Naive thymus-derived CD4-positive, alpha-beta T cell (primary cell): ENCODE data around the gene GSK3B. TPM values are rescaled to one million over a fixed set of nuclear protein-coding genes. Genes with fewer than 3 reads are reported as not detected.

Source experiments
- ATAC-seq: fragments of 150-1000 bp; cut with Tn5 transposase; 2 replicates; pipeline ENCODE4 v1.10.0; 2021; ENCODE audit warnings: mild to moderate bottlenecking, moderate library complexity
- CTCF ChIA-PET: fragments of 350-600 bp; sonication (Branson Sonifier 250); formaldehyde crosslinking; loops from one replicate; lab custom pipeline; 2021; ENCODE audit warnings: antibody characterized with exemption; lab: Charles Lee
- POLR2A ChIA-PET: fragments of 350-600 bp; sonication (Branson Sonifier 250); formaldehyde crosslinking; loops from one replicate; lab custom pipeline; 2021; ENCODE audit warnings: antibody characterized with exemption, inconsistent platforms; lab: Charles Lee
- DNase-seq, 9 donors: peaks; one replicate each; pipeline versions ENCODE4 v3.0.0 to v3.0.0-alpha.2; 2020 to 2022; ENCODE audit warnings: mixed read lengths in 1 of 9
- H3K27ac ChIP-seq: one replicate; pipeline ENCODE4 v1.7.0; 2013; ENCODE audit warnings: mild to moderate bottlenecking, low read depth, low read length, moderate library complexity
- H3K27me3 ChIP-seq, 2 donors: one replicate each; pipeline ENCODE4 v1.7.0; 2013; ENCODE audit warnings: low read length in 2 of 2, mild to moderate bottlenecking in 2 of 2, moderate library complexity in 2 of 2; ENCODE audit not compliant: control insufficient read depth in 2 of 2, insufficient read depth in 2 of 2
- H3K36me3 ChIP-seq, 3 experiments: 1 replicate in 2 of 3; 2 replicates in 1 of 3; pipeline ENCODE4 v1.7.0; 2013; ENCODE audit warnings: low read length in 3 of 3, mild to moderate bottlenecking in 3 of 3, moderate library complexity in 1 of 3; ENCODE audit not compliant: insufficient read depth in 3 of 3, control insufficient read depth in 2 of 3
- H3K4me1 ChIP-seq, 2 donors: one replicate each; pipeline ENCODE4 v1.7.0; 2013; ENCODE audit warnings: low read length in 2 of 2, mild to moderate bottlenecking in 2 of 2, moderate library complexity in 1 of 2; ENCODE audit not compliant: control insufficient read depth in 2 of 2, insufficient read depth in 2 of 2
- H3K4me3 ChIP-seq: 2 replicates; pipeline ENCODE4 v1.7.0; 2013; ENCODE audit warnings: mild to moderate bottlenecking, low read length
- H3K9me3 ChIP-seq, 3 experiments: 1 replicate in 2 of 3; 2 replicates in 1 of 3; pipeline ENCODE4 v1.7.0; 2013; ENCODE audit warnings: low read length in 3 of 3; ENCODE audit not compliant: control insufficient read depth in 2 of 3
- H3K27ac Mint-ChIP-seq, 9 donors: one replicate each; pipeline ENCODE4 v1.8.0; 2020 to 2022; ENCODE audit warnings: mixed read lengths in 9 of 9, mild to moderate bottlenecking in 8 of 9, moderate library complexity in 5 of 9, inconsistent platforms in 2 of 9
- H3K27me3 Mint-ChIP-seq, 5 donors: one replicate each; pipeline ENCODE4 v1.8.0; 2021 to 2022; ENCODE audit warnings: mixed read lengths in 5 of 5, mild to moderate bottlenecking in 1 of 5
- H3K36me3 Mint-ChIP-seq, 5 donors: one replicate each; pipeline ENCODE4 v1.8.0; 2020 to 2022; ENCODE audit warnings: mixed read lengths in 5 of 5, mild to moderate bottlenecking in 3 of 5, inconsistent platforms in 1 of 5
- H3K4me1 Mint-ChIP-seq, 7 donors: one replicate each; pipeline ENCODE4 v1.8.0; 2020 to 2022; ENCODE audit warnings: mixed read lengths in 7 of 7, mild to moderate bottlenecking in 3 of 7, inconsistent platforms in 1 of 7
- H3K4me3 Mint-ChIP-seq, 10 donors: one replicate each; pipeline ENCODE4 v1.8.0; 2020 to 2022; ENCODE audit warnings: mild to moderate bottlenecking in 10 of 10, mixed read lengths in 10 of 10, moderate library complexity in 6 of 10, inconsistent platforms in 2 of 10
- H3K9me3 Mint-ChIP-seq, 11 donors: one replicate each; pipeline ENCODE4 v1.8.0; 2020 to 2022; ENCODE audit warnings: mixed read lengths in 11 of 11, mild to moderate bottlenecking in 4 of 11, inconsistent platforms in 1 of 11, moderate library complexity in 1 of 11
- intact Hi-C, 2 donors: fragments of 100-400 bp; cut with micrococcal nuclease; formaldehyde crosslinking; loops; one replicate each; pipeline ENCODE4 v1.15.1; 2023
- polyA plus RNA-seq, 2 donors: library from polyadenylated mRNA; unstranded; fragments of 300-500 nt; fragmentation: Illumina TruSeq; gene quantifications; one replicate each; pipeline ENCODE4 v1.2.3, GENCODE V29; 2021
- total RNA-seq, 6 experiments: library from RNA in 5 of 6; stranded (reverse) in 5 of 6; gene quantifications; 1 replicate in 5 of 6; 2 replicates in 1 of 6; pipeline ENCODE4 v1.2.3 and lab custom pipeline; 2021 to 2026

GSK3B gene
- total and polyA plus RNA-seq, 7 experiments from 2014 or later = 13.4 to 42.9 (median 36.0) TPM

DNA sequence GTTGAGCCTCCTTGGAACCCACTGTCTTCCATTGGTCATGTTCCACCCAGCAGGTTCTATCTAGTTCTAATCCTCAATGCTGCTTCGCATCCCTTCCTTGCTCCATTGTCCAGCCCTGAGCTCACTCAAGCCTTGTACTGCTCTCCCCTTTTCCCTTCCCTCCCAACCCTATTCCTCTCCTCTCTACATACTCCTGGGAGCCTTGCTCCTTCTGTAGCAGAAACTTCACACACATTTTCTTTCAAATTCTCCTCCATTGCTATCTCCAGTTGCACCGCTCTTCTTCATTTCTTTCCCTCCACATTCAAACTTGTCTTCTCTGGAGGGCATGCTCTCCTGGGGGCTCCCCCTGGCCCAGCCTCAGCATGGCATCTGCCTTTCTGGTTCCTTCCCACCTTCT, 297.9 kb downstream of the GSK3B start:
- no peak for DNase-seq
- H3K27ac ChIP-seq = no peak overlapping the region
- H3K9me3 Mint-ChIP-seq = peaks cover 0 to 1% (median 0%) of the 10 kb centered on the region in 11 donors
- no peak overlapping the region for H3K4me3 Mint-ChIP-seq
- intact Hi-C loops = no loop called here
- H3K9me3 ChIP-seq = no peaks in the 10 kb centered on the region
- ATAC-seq = no peak
- no peaks in the 10 kb centered on the region for H3K36me3 ChIP-seq
- peaks cover 5 to 28% (median 13%) of the 10 kb centered on the region in 5 donors for H3K27me3 Mint-ChIP-seq
- no peaks in the 10 kb centered on the region for H3K4me1 ChIP-seq
- ChIA-PET POLR2A (no interaction called here), CTCF (no interaction called here)
- H3K4me1 Mint-ChIP-seq = peaks cover 0 to 1% (median 0%) of the 10 kb centered on the region in 7 donors
- H3K36me3 Mint-ChIP-seq = no peaks in the 10 kb centered on the region
- H3K27ac Mint-ChIP-seq = no peak overlapping the region
- no peak overlapping the region for H3K4me3 ChIP-seq
- no peaks in the 10 kb centered on the region for H3K27me3 ChIP-seq

DNA sequence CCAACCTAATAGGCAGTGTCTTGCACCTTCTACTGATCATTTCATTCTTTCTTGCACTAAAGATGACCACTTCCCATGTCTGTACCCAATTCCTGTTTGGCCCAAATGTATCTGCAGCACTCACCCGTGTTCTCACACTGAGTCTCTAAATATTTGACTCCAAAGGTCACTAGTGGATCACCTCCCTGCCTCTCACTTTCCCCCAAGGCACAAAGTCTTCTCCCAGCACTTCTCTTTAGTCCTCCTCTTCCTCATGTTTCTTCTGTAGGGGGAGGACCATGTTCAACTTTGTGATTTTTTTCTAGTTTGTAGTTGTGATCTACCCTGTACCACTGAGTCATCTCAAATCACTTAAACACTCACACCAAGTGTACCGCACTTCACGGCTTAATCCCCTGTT, 298.4 kb downstream of the GSK3B start:
- Mint-ChIP-seq H3K9me3 (peaks cover 0 to 1% (median 0%) of the 10 kb centered on the region in 11 donors), H3K36me3 (no peaks in the 10 kb centered on the region), H3K4me1 (peaks cover 0 to 1% (median 0%) of the 10 kb centered on the region in 7 donors), H3K27me3 (peaks cover 5 to 26% (median 13%) of the 10 kb centered on the region in 5 donors), H3K27ac (peak overlapping the region in 1 of 9 donors; percentile 18), H3K4me3 (no peak overlapping the region)
- Histone ChIP-seq H3K4me3 (no peak overlapping the region), H3K36me3 (no peaks in the 10 kb centered on the region), H3K9me3 (no peaks in the 10 kb centered on the region), H3K4me1 (no peaks in the 10 kb centered on the region), H3K27ac (no peak overlapping the region), H3K27me3 (no peaks in the 10 kb centered on the region)
- no peak for ATAC-seq
- intact Hi-C loops = no loop called here
- no peak for DNase-seq
- CTCF ChIA-PET = no interaction called here
- POLR2A ChIA-PET = no interaction called here

DNA sequence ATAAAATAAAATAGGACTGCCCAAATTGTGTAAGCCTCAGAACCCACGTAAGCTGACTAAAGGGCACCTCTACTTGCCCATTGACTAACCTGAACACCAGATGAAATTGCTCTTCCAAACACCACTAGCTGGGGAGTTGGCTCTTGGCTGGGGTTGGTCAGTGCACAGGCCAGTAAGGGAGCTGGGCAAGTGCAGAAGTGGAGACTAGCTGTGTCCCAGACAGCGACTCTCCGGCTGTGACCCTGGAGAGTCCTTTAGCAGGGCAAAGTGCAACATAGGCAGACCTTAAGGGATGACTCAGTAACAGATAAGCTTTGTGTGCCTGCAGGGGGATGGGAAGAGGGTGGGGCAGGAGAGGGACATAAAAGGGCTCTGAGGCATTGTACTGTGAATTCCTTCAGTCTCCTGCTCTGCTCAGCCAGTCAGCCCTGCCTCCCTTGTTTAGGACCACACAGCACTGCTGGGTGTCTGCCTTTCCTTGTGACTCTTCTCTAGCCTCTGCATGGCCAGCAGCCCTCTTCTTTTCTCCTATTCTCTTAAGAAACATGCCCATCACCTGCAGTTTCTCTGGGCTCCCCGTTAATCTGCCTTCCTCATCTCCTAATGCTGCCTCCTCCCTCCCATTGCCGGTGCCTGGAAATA, 299.2 kb downstream of the GSK3B start:
- Mint-ChIP-seq H3K36me3 (no peaks in the 10 kb centered on the region), H3K27me3 (peaks cover 3 to 21% (median 13%) of the 10 kb centered on the region in 5 donors), H3K9me3 (peaks cover 0 to 1% (median 0%) of the 10 kb centered on the region in 11 donors), H3K4me1 (peaks cover 0 to 1% (median 0%) of the 10 kb centered on the region in 7 donors), H3K4me3 (no peak overlapping the region), H3K27ac (no peak overlapping the region)
- ATAC-seq (no peak), DNase-seq (no peak)
- Histone ChIP-seq H3K27me3 (no peaks in the 10 kb centered on the region), H3K36me3 (no peaks in the 10 kb centered on the region), H3K4me3 (no peak overlapping the region), H3K4me1 (no peaks in the 10 kb centered on the region), H3K27ac (no peak overlapping the region), H3K9me3 (no peaks in the 10 kb centered on the region)
- intact Hi-C loops = no loop called here
- ChIA-PET POLR2A (no interaction called here), CTCF (no interaction called here)

DNA sequence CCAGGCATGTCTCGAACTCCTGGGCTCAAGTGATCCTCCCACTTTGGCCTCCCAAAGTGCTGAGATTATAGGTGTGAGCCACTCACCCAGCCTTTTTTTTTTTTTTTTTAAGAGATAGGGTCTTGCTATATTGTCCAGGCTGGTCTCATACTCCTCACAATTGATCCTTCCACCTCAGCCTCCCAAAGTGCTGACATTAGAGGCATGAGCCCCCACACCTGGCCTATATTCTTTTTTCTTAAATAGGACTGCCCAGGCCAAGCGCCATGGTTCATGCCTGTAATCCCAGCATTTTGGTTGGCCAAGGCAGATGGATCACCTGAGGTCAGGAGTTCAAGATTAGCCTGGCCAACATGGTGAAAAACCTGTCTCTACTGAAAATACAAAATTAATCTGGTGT, 299.8 kb downstream of the GSK3B start:
- H3K9me3 ChIP-seq = no peaks in the 10 kb centered on the region
- no peaks in the 10 kb centered on the region for H3K36me3 ChIP-seq
- H3K27me3 ChIP-seq = no peaks in the 10 kb centered on the region
- CTCF ChIA-PET = no interaction called here
- DNase-seq (no peak), ATAC-seq (no peak)
- peaks cover 0 to 19% (median 12%) of the 10 kb centered on the region in 5 donors for H3K27me3 Mint-ChIP-seq
- peaks cover 0 to 1% (median 0%) of the 10 kb centered on the region in 7 donors for H3K4me1 Mint-ChIP-seq
- no peak overlapping the region for H3K4me3 Mint-ChIP-seq
- peaks cover 0 to 1% (median 0%) of the 10 kb centered on the region in 11 donors for H3K9me3 Mint-ChIP-seq
- H3K27ac ChIP-seq = no peak overlapping the region
- H3K4me3 ChIP-seq = no peak overlapping the region
- H3K4me1 ChIP-seq = no peaks in the 10 kb centered on the region
- intact Hi-C loops = no loop called here
- H3K36me3 Mint-ChIP-seq = no peaks in the 10 kb centered on the region
- POLR2A ChIA-PET = no interaction called here
- no peak overlapping the region for H3K27ac Mint-ChIP-seq

DNA sequence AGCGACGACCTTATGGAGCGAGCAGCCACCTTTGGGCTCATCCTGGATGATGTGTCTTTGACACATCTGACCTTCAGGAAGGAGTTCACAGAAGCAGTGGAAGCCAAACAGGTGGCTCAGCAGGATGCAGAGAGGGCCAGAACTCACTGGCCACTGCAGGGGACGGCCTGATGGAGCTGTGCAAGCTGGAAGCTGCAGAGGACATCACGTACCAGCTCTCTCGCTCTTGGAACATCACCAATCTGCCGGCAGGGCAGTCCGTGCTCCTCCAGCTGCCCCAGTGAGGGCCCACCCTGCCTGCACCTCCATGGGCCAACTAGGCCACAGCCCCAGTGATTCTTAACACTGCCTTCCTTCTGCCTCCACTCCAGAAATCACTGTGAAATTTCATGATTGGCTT, 302.0 kb downstream of the GSK3B start:
- ChIA-PET CTCF (no interaction called here), POLR2A (no interaction called here)
- Histone ChIP-seq H3K27me3 (no peaks in the 10 kb centered on the region), H3K36me3 (no peaks in the 10 kb centered on the region), H3K27ac (no peak overlapping the region), H3K4me1 (no peaks in the 10 kb centered on the region), H3K4me3 (no peak overlapping the region), H3K9me3 (no peaks in the 10 kb centered on the region)
- no peaks in the 10 kb centered on the region for H3K36me3 Mint-ChIP-seq
- no peak for ATAC-seq
- H3K4me3 Mint-ChIP-seq = no peak overlapping the region
- peaks cover 0 to 1% (median 0%) of the 10 kb centered on the region in 7 donors for H3K4me1 Mint-ChIP-seq
- no peak overlapping the region for H3K27ac Mint-ChIP-seq
- DNase-seq = no peak
- intact Hi-C loops = no loop called here
- H3K9me3 Mint-ChIP-seq = peaks cover 0 to 1% (median 0%) of the 10 kb centered on the region in 11 donors
- peaks cover 0 to 11% (median 4%) of the 10 kb centered on the region in 5 donors for H3K27me3 Mint-ChIP-seq

DNA sequence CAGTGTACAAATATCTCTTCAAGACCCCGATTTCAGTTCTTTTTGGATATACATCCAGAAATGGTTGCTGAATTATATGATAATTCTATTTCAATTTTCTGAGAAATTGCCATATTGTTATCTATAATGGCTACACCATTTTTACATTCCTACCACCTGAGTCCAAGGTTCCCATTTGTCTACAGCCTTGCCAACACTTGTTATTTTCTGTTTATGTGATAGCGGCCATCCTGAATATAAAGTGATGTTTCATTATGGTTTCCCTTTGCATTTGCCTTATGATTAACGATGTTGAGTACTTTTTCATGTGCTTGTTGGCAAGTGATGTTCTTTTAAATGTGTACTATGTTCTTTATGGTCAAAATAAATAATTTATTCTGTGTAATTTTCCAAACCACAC, 303.9 kb downstream of the GSK3B start:
- DNase-seq (no peak), ATAC-seq (no peak)
- CTCF ChIA-PET = no interaction called here
- POLR2A ChIA-PET = no interaction called here
- H3K27me3 ChIP-seq = no peaks in the 10 kb centered on the region
- Mint-ChIP-seq H3K9me3 (peaks cover 0 to under 1% (median 0%) of the 10 kb centered on the region in 11 donors), H3K27me3 (peaks cover 0 to 1% (median 0%) of the 10 kb centered on the region in 5 donors), H3K4me1 (peaks cover 0 to 1% (median 0%) of the 10 kb centered on the region in 7 donors), H3K4me3 (no peak overlapping the region), H3K27ac (no peak overlapping the region), H3K36me3 (no peaks in the 10 kb centered on the region)
- no peaks in the 10 kb centered on the region for H3K9me3 ChIP-seq
- no peak overlapping the region for H3K27ac ChIP-seq
- no peaks in the 10 kb centered on the region for H3K36me3 ChIP-seq
- intact Hi-C loops = no loop called here
- H3K4me1 ChIP-seq = no peaks in the 10 kb centered on the region
- no peak overlapping the region for H3K4me3 ChIP-seq

DNA sequence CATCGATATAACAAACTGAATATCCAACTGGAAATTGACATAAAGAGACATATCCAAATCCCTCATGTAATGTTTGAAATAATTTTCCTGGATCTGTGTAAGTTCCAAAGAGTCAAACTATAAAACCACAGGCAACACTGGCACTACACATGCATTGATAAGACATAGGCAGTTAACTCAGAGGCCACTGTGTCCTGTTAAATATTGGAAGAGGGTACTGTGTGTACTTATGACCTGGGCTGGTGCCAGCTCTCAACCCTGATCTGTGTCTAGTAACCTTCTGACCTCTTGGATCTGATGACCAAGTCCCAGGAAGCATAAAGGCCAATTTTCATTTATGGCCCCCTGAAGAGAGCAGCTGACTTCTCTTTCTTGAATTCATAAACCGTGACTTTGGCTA, 307.8 kb downstream of the GSK3B start:
- H3K27me3 Mint-ChIP-seq = peaks cover 0 to 4% (median 0%) of the 10 kb centered on the region in 5 donors
- DNase-seq (no peak), ATAC-seq (no peak)
- H3K27ac Mint-ChIP-seq = no peak overlapping the region
- no peaks in the 10 kb centered on the region for H3K36me3 Mint-ChIP-seq
- H3K4me1 ChIP-seq = no peaks in the 10 kb centered on the region
- ChIA-PET CTCF (no interaction called here), POLR2A (no interaction called here)
- H3K9me3 Mint-ChIP-seq = peaks cover 0 to 9% (median 0%) of the 10 kb centered on the region in 11 donors
- H3K4me3 ChIP-seq = no peak overlapping the region
- H3K27me3 ChIP-seq = no peaks in the 10 kb centered on the region
- H3K27ac ChIP-seq = no peak overlapping the region
- intact Hi-C loops = no loop called here
- no peaks in the 10 kb centered on the region for H3K4me1 Mint-ChIP-seq
- no peaks in the 10 kb centered on the region for H3K9me3 ChIP-seq
- H3K4me3 Mint-ChIP-seq = no peak overlapping the region
- no peaks in the 10 kb centered on the region for H3K36me3 ChIP-seq
